ENCODE results near the gene CACNB3. TPM values are rescaled to one million over a fixed set of nuclear protein-coding genes. Genes with fewer than 3 reads are reported as not detected.
A peak's percentile ranks its signal among the peaks of the same experiment; 100 is the strongest.

The CACNB3 gene
- total and polyA plus RNA-seq, 2 of the 13 experiments (the other 11 are each of a cell fraction or from before 2014, with no cell fraction given) = 0.29 to 0.54 TPM

GRCh38 chr12:48814262-48815125 is 3.8 kb upstream of the CACNB3 start (continued):
- TF ChIP-seq ZSCAN20 (CRISPR knock-in tag; IDR thresholded peaks at IDR 0.05; ENCODE audit: borderline replicate concordance) (peak; percentile 73; the same call in 1 of the 2 replicates), THAP7 (CRISPR knock-in tag; IDR thresholded peaks at IDR 0.05) (no peak), CC2D1A (CRISPR knock-in tag; IDR thresholded peaks at IDR 0.05) (0 out of 2 replicates have a peak, but pooled peaks have one; percentile 66), ZNF570 (CRISPR knock-in tag; IDR thresholded peaks at IDR 0.05; ENCODE audit: borderline replicate concordance) (no peak), SYNCRIP (IDR thresholded peaks at IDR 0.05; ENCODE audit: insufficient read depth, low read depth, low read length) (no peak), TAF1 (CRISPR knock-in tag; IDR thresholded peaks at IDR 0.05) (peak; percentile 40; the same call in 1 of the 2 replicates), ZMYM2 (CRISPR knock-in tag; IDR thresholded peaks at IDR 0.05) (no peak), ZC3H13 (CRISPR knock-in tag; IDR thresholded peaks at IDR 0.05) (no peak), MAFF (IDR thresholded peaks at IDR 0.05; ENCODE audit: low read depth, low read length) (no peak), ZBTB37 (CRISPR knock-in tag; IDR thresholded peaks at IDR 0.05) (no peak), HNF4G (IDR thresholded peaks at IDR 0.05; ENCODE audit: borderline replicate concordance, low read depth, low read length) (no peak), HNF4G (CRISPR knock-in tag; IDR thresholded peaks at IDR 0.05; ENCODE audit: borderline replicate concordance, low read depth) (no peak), MNT (IDR thresholded peaks at IDR 0.05) (no peak), NFIC (IDR thresholded peaks at IDR 0.05; ENCODE audit: low read length) (no peak), HDAC1 (CRISPR knock-in tag; IDR thresholded peaks at IDR 0.05) (peak; percentile 66; the same call in 1 of the 2 replicates), ZC3H4 (CRISPR knock-in tag; IDR thresholded peaks at IDR 0.05; ENCODE audit: borderline replicate concordance) (no peak), NR0B2 (CRISPR knock-in tag; IDR thresholded peaks at IDR 0.05) (peak; percentile 69; the same call in 1 of the 2 replicates), ZNF543 (CRISPR knock-in tag; IDR thresholded peaks at IDR 0.05) (no peak), ZNF788 (CRISPR knock-in tag; IDR thresholded peaks at IDR 0.05; ENCODE audit: borderline replicate concordance) (peak; percentile 46; the same call in 1 of the 2 replicates), ZNF24 (IDR thresholded peaks at IDR 0.05) (no peak), KLF15 (CRISPR knock-in tag; IDR thresholded peaks at IDR 0.05; ENCODE audit: borderline replicate concordance) (peak; percentile 78; the same call in 1 of the 2 replicates), SIN3A (IDR thresholded peaks at IDR 0.05; ENCODE audit: borderline replicate concordance, low read depth, low read length) (no peak), ZFY (CRISPR knock-in tag; IDR thresholded peaks at IDR 0.05) (peak; percentile 51; the same call in 1 of the 2 replicates), KDM6A (CRISPR knock-in tag; IDR thresholded peaks at IDR 0.05; ENCODE audit: low read depth) (no peak), ZNF674 (CRISPR knock-in tag; IDR thresholded peaks at IDR 0.05; ENCODE audit: low read depth) (no peak), ATF7-NPFF (CRISPR knock-in tag; IDR thresholded peaks at IDR 0.05; ENCODE audit: low read depth) (peak; percentile 92; the same call in 1 of the 2 replicates)
